NCI-H2227 treated with DMSO at 0.1 percent for 48 hours (cell line): ENCODE measurements around the gene OR10J1.
"Not testable (repeated sequence)": the region's sequence is repeated elsewhere in the genome, so short reads cannot be mapped to it uniquely, and the experiment has no call there.

Source experiments
- DNase-seq: peaks from one replicate; lab custom pipeline; 2025; lab: John Stamatoyannopoulos, UW

The OR10J1 gene, protein sequence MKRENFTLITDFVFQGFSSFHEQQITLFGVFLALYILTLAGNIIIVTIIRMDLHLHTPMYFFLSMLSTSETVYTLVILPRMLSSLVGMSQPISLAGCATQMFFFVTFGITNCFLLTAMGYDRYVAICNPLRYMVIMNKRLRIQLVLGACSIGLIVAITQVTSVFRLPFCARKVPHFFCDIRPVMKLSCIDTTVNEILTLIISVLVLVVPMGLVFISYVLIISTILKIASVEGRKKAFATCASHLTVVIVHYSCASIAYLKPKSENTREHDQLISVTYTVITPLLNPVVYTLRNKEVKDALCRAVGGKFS

GRCh38 chr1:159439422-159439821 lies at the start of gene OR10J1:
OR10J1 (plus strand) TSS chr1:159439722; CDS start chr1:159439792, 70 bp downstream.
- no peak for DNase-seq

- DNase-seq, result no peak
Measured at GRCh38 chr1:159406821-159407220, 32.7 kb upstream of the OR10J1 start.

DNA sequence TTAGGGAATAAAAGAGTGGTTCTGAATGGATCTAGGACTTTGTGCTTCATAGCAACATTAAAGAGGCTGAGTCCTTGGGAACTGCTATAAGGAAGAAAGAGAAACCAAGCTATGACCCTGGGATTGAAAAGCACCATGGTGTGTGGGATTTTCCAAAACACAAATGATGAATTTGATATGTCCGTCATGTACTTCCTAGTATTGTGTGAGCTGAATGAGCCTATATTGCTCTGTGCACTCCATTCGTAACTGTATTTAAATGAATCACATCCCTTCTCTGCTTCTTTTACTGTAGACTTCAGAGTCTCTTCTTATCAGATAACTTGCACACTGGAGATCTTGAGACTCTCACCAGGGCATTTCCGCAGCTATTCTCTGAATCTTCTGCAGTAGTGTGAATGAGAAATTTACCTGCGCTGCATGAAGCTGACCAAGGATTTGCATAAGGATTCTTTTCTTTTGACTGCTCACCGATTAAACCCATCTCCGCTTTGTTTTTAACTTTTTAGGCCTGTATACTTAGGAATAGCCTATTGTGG lies 30.6 kb upstream of the OR10J1 start:
- DNase-seq, result no peak

DNA sequence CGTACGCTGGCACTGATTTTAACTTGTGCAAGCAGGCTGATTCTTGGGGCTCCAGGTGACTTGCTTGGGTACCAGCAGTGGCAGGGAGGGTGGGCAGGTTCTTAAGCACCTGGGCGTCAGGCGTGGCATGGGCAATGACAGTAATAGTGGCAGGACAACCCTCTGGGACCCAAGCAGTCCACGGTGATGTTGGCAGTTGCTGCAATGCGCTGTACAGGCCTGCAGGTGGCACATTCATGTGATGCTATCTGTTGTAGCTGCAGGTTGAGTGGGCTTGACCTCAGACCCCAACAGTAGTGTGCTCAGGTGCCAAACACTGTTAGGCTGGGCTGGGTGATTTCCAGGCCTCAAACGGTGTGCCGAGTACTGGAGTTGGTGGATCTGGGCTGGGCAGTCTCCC lies 17.7 kb upstream of the OR10J1 start:
- DNase-seq, result no peak

DNA sequence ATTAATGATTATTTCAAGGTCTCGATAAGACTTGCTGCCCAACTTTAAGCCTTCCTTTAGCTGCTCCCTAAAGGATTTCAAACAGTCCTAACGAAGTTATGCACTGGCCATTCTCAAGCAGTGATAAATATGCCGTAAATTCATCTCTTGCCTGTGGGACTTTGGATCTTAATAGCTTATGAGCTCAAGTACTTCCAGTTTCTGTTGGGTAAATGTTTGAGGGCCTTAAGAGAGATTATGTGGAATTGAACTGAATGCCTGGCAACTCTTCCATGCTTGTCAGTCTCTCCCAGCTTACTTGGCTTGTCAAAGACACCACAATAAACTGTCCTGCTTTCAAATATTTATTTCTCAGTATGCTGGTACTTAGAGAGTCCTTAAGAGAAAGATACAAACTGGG lies 11.0 kb upstream of the OR10J1 start:
- DNase-seq, result no peak

- no peak for DNase-seq
Measured at GRCh38 chr1:159429074-159429861, 10.3 kb upstream of the OR10J1 start.

DNA sequence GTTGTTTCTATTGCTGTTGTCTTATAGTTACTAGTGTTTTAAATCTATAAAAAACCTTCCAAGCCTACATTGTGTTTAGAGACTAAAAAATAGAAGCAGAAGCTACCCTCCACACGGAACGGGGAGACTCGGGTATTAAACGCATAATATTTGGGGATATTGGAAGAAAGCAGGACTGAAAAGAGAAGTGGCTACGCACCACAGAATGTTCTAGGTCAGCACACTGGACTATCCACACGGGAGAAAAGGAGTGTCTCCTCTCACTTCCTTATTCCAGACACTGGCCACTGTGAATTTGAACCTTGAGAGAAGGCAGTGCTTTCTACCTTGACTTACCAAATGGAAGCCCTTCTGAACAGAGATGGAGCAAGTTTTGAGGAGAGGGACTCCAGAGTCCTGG lies 8.5 kb upstream of the OR10J1 start:
- DNase-seq, result no peak

- DNase-seq, result no peak
Measured at GRCh38 chr1:159431904-159432303, 7.6 kb upstream of the OR10J1 start, which contains the start of gene OR10J4. OR10J4 (plus strand) TSS chr1:159432204.

DNA sequence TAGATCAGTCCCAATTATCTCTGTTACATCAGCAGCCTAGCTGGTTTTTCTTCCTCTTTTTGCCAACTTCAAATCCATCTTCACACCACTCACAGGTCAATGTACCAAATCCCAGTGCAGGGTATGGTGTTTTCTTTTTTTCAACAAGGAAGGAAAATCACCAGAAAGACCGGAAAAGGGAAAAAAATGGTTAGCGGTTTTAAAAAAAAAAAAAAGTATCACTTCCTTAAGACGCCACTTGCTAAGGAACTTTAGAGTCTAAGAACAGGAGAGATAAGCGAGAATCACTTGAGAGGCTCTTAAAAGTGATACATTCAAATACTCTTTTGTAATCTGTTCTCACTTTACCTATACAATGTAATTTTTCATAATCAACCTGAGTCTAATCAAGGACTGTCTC lies 3.1 kb upstream of the OR10J1 start:
- DNase-seq, result no peak

- DNase-seq, result no peak
Measured at GRCh38 chr1:159441360-159441759, 1.8 kb downstream of the OR10J1 start.

- no peak for DNase-seq
Measured at GRCh38 chr1:159442428-159442827, 2.9 kb downstream of the OR10J1 start.

DNA sequence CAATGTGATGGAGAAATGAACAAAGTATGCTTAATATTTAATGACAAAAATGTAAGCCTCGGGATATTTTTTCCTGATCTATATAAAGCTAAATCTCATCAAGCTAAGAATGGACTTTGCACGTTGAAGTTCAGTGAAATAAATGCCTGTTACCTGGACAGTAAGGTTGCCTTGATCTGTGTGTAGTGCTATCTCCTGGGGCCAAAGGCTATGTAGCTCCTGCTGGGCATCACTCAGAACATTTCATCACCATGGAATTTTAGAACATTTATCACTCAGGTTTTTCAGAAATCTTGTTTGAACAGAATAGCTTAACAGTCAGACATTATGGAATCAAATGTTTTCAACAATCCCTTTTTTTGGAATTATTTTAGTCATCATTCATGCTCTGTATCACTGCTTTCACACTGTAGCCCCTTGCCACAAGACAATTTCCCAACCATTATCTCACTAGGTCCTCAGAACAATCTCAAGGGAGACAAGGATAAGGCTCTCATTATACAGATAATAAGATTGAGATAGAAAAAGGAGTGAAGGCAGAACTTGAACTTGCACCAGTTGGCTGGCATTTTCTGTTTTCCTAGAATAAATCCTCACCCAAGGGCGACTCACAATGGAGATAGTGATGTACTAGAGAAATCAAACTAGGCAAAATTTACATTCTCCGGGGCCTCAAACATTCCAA lies 3.7 kb downstream of the OR10J1 start:
- no peak for DNase-seq

DNA sequence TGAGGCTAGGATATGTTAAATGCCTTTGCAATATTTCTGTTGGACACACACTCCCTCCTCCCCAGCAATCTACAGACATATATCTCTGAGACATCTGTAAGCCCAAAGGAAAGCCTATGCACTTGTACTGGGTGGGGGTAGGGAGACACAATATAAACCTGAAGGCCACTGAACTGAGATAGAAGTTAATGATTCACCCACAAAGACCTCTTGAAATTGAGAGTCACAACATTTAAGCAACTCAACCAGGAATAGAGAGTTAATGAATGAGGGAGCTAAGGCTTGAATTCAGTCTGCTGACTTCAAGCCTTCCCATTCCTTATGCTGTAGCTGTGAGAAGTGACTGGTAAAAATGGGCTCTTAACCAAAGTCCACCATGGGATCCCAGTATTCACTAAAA lies 5.0 kb downstream of the OR10J1 start:
- DNase-seq, result no peak

DNA sequence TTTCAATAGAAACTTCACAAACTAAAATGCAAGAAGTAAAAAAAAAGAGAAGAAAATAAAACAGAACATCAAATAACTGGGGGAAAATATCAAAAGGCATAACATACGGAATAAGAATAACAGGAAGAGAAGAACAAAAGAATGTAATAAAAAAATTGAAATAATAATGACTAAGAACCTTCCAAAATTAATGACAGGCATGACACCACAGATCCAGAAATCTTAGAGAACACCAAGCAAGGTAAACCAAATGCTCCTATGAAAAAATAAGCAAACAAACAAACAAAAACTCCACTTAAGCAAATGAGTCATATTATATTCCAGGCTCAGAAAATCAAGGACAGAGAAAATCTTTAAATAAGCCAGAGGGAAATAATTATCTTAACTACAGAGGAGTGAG lies 8.7 kb downstream of the OR10J1 start:
- DNase-seq, result no peak

GRCh38 chr1:159449605-159450004 lies 10.1 kb downstream of the OR10J1 start:
- not testable (repeated sequence) for DNase-seq

DNA sequence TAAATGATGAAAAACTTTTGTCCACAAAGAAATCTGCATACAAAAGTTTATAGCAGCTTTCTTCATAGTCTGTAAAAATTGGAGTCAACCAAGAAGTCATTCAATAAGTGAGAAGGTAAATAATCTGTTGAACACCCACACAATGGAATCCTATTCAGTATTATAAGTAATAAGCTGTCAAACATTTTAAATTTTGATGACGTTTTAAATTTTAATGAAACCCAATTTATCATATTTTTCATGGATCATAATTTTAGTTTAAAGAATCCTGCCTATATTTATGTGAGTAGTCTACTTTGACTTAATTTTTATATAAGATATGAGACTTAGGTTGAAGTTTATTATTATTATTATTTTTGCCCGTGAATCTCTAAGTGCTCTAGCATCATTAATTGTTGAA lies 20.0 kb downstream of the OR10J1 start:
- no peak for DNase-seq

- DNase-seq, result no peak
Measured at GRCh38 chr1:159465191-159465603, 25.7 kb downstream of the OR10J1 start.

GRCh38 chr1:159468321-159468720 lies 28.8 kb downstream of the OR10J1 start:
- no peak for DNase-seq

DNA sequence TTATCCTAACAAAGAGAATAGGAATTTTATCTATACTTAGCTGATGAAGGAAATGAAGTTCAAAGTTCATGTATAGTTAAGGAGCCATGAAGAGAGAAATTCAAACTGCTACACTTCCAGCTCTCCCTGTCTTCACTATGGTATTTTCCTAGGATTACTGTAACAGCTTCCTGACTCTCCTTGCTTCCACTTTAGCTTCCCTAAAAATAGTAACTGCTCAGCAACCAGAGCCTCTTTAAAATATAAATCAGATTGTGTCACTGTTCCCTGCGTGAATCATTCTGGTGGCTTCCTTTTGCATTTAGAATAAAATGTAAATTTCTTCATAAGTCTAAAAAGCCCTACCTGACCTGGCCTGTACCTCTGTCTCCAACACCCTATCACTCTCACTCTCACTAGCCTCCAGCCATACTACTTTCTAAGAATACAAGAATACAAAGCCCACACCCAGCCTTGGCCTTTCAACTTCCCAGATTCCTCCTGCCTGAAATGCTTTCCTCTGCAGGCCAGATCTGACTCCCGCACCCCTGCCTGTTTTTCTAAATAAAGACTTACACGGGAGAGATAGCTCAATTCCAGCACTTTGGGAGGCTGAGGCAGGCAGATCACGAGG lies 30.5 kb downstream of the OR10J1 start:
- DNase-seq, result no peak

DNA sequence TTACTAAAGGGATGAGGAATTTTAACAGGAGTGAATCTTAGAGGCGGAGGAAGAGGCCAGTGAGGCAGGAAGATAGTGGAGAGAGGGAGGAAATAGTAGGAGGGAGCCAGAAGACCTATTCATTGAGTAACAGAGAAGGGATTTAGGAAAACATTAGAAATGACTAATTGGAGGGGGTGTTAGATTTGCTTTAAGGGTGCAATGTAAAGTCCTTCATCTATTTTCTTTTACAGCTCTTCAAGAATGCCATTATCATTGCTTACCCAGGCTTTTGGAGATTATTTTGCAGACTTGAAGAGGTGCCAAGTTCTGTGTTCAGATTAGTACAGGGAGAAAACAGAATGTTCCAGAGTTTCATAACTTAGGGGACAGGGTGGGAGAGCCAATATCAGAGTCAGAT lies 33.8 kb downstream of the OR10J1 start:
- no peak for DNase-seq

- DNase-seq, result no peak
Measured at GRCh38 chr1:159474926-159475325, 35.4 kb downstream of the OR10J1 start.

DNA sequence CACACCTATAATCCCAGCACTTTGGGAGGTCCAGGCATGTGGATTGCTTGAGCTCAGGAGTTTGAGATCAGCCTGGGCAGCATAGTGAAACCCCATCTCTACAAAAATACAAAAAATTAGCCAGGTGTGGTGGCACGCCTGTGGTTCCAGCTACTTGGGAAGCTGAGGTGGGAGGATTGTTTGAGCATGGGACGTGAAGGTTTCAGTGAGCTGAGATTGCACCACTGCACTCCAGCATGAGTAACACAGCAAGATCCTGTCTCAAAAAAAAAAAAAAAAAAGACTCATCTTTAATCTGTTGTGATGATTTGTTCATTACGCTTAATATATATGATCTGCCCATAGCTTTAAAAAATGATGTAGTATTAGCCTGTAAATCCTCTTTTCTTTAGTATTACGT lies 44.0 kb downstream of the OR10J1 start:
- DNase-seq, result no peak
